Caco-2 (cell line): ENCODE measurements around the gene RHBDF2. TPM values are rescaled to one million over a fixed set of nuclear protein-coding genes. Genes with fewer than 3 reads are reported as not detected.
A peak's percentile ranks its signal among the peaks of the same experiment; 100 is the strongest.

Experiments
- BruUV-seq: library from RNA; stranded (reverse); fragments of 400-500 nt; replicated peaks from 2 replicates; lab custom pipeline; 2021; lab: Mats Ljungman, UMichigan
- CTCF ChIA-PET: fragments of 300-600 bp; sonication (Branson Sonifier 250); formaldehyde crosslinking; loops from one replicate; lab custom pipeline; 2022; ENCODE audit warnings: antibody characterized with exemption; lab: Charles Lee
- POLR2A ChIA-PET: fragments of 300-600 bp; sonication (Branson Sonifier 250); formaldehyde crosslinking; loops from one replicate; lab custom pipeline; 2022; ENCODE audit warnings: antibody characterized with exemption; lab: Charles Lee
- DNase-seq, 2 experiments: peaks; one replicate each; pipeline versions ENCODE4 v3.0.0 to v3.0.0-alpha.2; 2020 to 2022
- H3K27me3 ChIP-seq: replicated peaks from 2 replicates; pipeline ENCODE4 v1.6.0; 2011; ENCODE audit warnings: low read length; ENCODE audit not compliant: control insufficient read depth, insufficient read depth
- H3K36me3 ChIP-seq: 2 replicates; pipeline ENCODE4 v1.5.1; 2011; ENCODE audit warnings: low read length; ENCODE audit not compliant: control insufficient read depth, insufficient read depth
- H3K4me1 ChIP-seq: fragments of 250-450 bp; sonication (Bioruptor Pico); 2 replicates; pipeline ENCODE4 v1.5.1; 2020; ENCODE audit warnings: mild to moderate bottlenecking
- H3K4me3 ChIP-seq: 2 replicates; pipeline ENCODE4 v1.5.1; 2011; ENCODE audit warnings: low read depth, mild to moderate bottlenecking, control low read depth, low read length
- H3K9me3 ChIP-seq: fragments of 250-450 bp; sonication (Bioruptor Pico); 2 replicates; pipeline ENCODE4 v1.5.1; 2020; ENCODE audit warnings: mild to moderate bottlenecking, moderate library complexity
- H3K27ac Mint-ChIP-seq: one replicate; pipeline ENCODE4 v1.8.0; 2022; ENCODE audit warnings: mixed read lengths; ENCODE audit not compliant: unreplicated experiment
- H3K27me3 Mint-ChIP-seq: one replicate; pipeline ENCODE4 v1.8.0; 2022; ENCODE audit warnings: mixed read lengths; ENCODE audit not compliant: insufficient read depth, unreplicated experiment
- H3K36me3 Mint-ChIP-seq: one replicate; pipeline ENCODE4 v1.8.0; 2022; ENCODE audit warnings: mild to moderate bottlenecking, mixed read lengths; ENCODE audit not compliant: insufficient read depth, unreplicated experiment
- H3K4me1 Mint-ChIP-seq: one replicate; pipeline ENCODE4 v1.8.0; 2022; ENCODE audit warnings: low read depth, mixed read lengths; ENCODE audit not compliant: unreplicated experiment
- H3K4me3 Mint-ChIP-seq: one replicate; pipeline ENCODE4 v1.8.0; 2022; ENCODE audit warnings: mild to moderate bottlenecking, moderate library complexity, mixed read lengths; ENCODE audit not compliant: unreplicated experiment
- H3K9me3 Mint-ChIP-seq: one replicate; pipeline ENCODE4 v1.8.0; 2022; ENCODE audit warnings: mixed read lengths; ENCODE audit not compliant: unreplicated experiment
- CTCF ChIP-seq, 2 experiments: fragments of 200-600 bp in 1 of 2; IDR thresholded peaks; 1 replicate in 1 of 2; 2 replicates in 1 of 2; pipeline versions ENCODE4 v1.5.1 to v1.8.0; 2011 to 2022; ENCODE audit warnings: antibody characterized with exemption in 1 of 2, control low read depth in 1 of 2, inconsistent platforms in 1 of 2, low read depth in 1 of 2, low read length in 1 of 2, mild to moderate bottlenecking in 1 of 2, moderate library complexity in 1 of 2; ENCODE audit not compliant: insufficient read depth in 1 of 2, severe bottlenecking in 1 of 2, unreplicated experiment in 1 of 2
- intact Hi-C: fragments of 100-400 bp; cut with micrococcal nuclease; formaldehyde crosslinking; loops from one replicate; pipeline ENCODE4 v1.10.0; 2022; ENCODE audit not compliant: unreplicated experiment
- total RNA-seq: library from RNA; stranded (reverse); gene quantifications from 2 replicates; pipeline ENCODE4 v1.2.3, GENCODE V29; 2022

RHBDF2 gene
- total RNA-seq, 1 experiment from 2014 or later: 33.8 TPM

DNA sequence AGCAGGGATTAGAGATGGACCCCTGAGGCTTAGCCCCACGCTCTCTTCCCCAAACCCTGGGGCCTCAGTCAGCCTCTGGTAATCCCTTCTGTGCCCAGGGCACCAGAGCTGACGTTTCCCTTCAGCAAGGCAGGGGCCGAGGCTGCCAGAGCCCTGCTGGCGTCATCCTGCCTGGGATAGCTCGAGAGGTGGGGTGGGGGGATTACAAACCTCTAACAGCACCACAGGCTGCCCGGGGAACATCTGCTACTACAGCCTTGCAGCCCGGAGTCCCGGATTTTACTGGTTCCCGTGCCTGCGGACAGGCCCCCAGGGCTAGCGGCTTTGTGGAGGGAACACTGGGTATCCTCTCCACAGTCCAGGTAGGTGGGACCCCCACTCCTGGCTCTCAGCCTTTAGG is 33.9 kb downstream of the RHBDF2 start, which contains the start of gene AANAT:
TSS of gene AANAT (plus strand) at position 238 of the 400 bp plus-strand sequence. CDS start 1,144 bp downstream, outside the sequence.
- Histone ChIP-seq H3K9me3 (no peaks in the 10 kb centered on the region), H3K4me3 (no peak within 1 kb of the TSS), H3K27me3 (no peaks in the 10 kb centered on the region), H3K36me3 (no peaks in the 10 kb centered on the region), H3K4me1 (0 out of 2 replicates have a peak, but pooled peaks cover 5% of the 10 kb centered on the region)
- H3K4me3 Mint-ChIP-seq: no peak within 1 kb of the TSS
- intact Hi-C loops: no loop called here
- H3K9me3 Mint-ChIP-seq: no peaks in the 10 kb centered on the region
- ChIA-PET CTCF (interaction anchor here (0.6 to 2.9 kb wide), 8 partner anchors 8 to 214 kb away, joined by 3 to 11 read pairs (median 3); partner anchors contain the start of gene RHBDF2), POLR2A (no interaction called here)
- H3K36me3 Mint-ChIP-seq: peaks cover 12% of the 10 kb centered on the region
- DNase-seq: no peak
- peak within 1 kb of the TSS; percentile 35 for H3K27ac Mint-ChIP-seq
- no peaks in the 10 kb centered on the region for H3K4me1 Mint-ChIP-seq
- no peaks in the 10 kb centered on the region for H3K27me3 Mint-ChIP-seq
- no peak for TF ChIP-seq CTCF (IDR thresholded peaks at IDR 0.05; ENCODE audit: insufficient read depth in 1 of 2, low read depth in 1 of 2, low read length in 1 of 2, severe bottlenecking in 1 of 2, unreplicated experiment in 1 of 2)
- BruUV-seq: no TSS peak

DNA sequence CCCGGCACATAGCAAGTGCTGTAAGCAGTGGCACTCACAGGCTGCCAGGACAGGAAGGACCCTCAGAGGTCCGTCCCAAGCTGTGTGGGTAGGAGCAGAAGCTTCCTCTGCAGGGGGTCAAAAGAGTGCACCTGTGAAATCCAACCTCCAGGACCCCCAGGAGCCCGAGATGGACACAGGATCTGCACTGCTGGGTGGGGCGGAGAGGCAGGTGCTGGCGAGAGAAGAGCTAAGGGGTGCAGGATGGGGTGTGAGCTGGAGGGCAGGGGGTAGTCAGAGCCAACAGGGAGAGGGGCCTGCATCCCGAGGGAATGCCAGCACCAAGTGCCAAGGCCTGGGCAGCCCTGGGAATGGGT is 34.5 kb downstream of the RHBDF2 start:
- Mint-ChIP-seq H3K36me3 (peaks cover 7% of the 10 kb centered on the region), H3K27ac (no peak overlapping the region), H3K27me3 (no peaks in the 10 kb centered on the region), H3K4me3 (no peak overlapping the region), H3K4me1 (no peaks in the 10 kb centered on the region), H3K9me3 (no peaks in the 10 kb centered on the region)
- no TSS peak for BruUV-seq
- H3K36me3 ChIP-seq: no peaks in the 10 kb centered on the region
- no peak for TF ChIP-seq CTCF (IDR thresholded peaks at IDR 0.05; ENCODE audit: insufficient read depth in 1 of 2, low read depth in 1 of 2, low read length in 1 of 2, severe bottlenecking in 1 of 2, unreplicated experiment in 1 of 2)
- POLR2A ChIA-PET: no interaction called here
- intact Hi-C loops: loop anchor here (1.0 kb wide), 2 partner anchors 40 to 81 kb away; no protein-coding TSS in a partner anchor
- CTCF ChIA-PET: interaction anchor here (0.6 to 2.9 kb wide), 7 partner anchors 9 to 215 kb away, joined by 3 to 11 read pairs (median 3); partner anchors contain the start of gene RHBDF2
- H3K4me1 ChIP-seq: 0 out of 2 replicates have a peak, but pooled peaks cover 5% of the 10 kb centered on the region
- H3K9me3 ChIP-seq: no peaks in the 10 kb centered on the region
- no peak overlapping the region for H3K4me3 ChIP-seq
- DNase-seq: no peak
- H3K27me3 ChIP-seq: no peaks in the 10 kb centered on the region

- no peaks in the 10 kb centered on the region for H3K9me3 ChIP-seq
- Mint-ChIP-seq H3K27ac (no peak overlapping the region), H3K9me3 (no peaks in the 10 kb centered on the region), H3K4me3 (no peak overlapping the region), H3K27me3 (no peaks in the 10 kb centered on the region), H3K36me3 (no peaks in the 10 kb centered on the region), H3K4me1 (no peaks in the 10 kb centered on the region)
- H3K27me3 ChIP-seq: no peaks in the 10 kb centered on the region
- no peaks in the 10 kb centered on the region for H3K36me3 ChIP-seq
- no peak overlapping the region for H3K4me3 ChIP-seq
- no TSS peak for BruUV-seq
- H3K4me1 ChIP-seq: 0 out of 2 replicates have a peak, but pooled peaks cover 5% of the 10 kb centered on the region
- CTCF ChIA-PET: interaction anchor here (0.6 to 0.9 kb wide), 4 partner anchors 9 to 246 kb away, joined by 3 to 7 read pairs (median 4); partner anchors contain the start of gene UBE2O
- no peak for TF ChIP-seq CTCF (IDR thresholded peaks at IDR 0.05; ENCODE audit: insufficient read depth in 1 of 2, low read depth in 1 of 2, low read length in 1 of 2, severe bottlenecking in 1 of 2, unreplicated experiment in 1 of 2)
- DNase-seq: no peak
- POLR2A ChIA-PET: no interaction called here
- intact Hi-C loops: no loop called here
These were observed 38.5 kb downstream of the RHBDF2 start for GRCh38 chr17:76462556-76463290.
